Calu3 (cell line): Measurements from ENCODE around the gene SLC47A1. TPM values are rescaled to one million over a fixed set of nuclear protein-coding genes. Genes with fewer than 3 reads are reported as not detected.

Source experiments
- BruUV-seq: library from RNA; stranded (reverse); fragments of 400-500 nt; replicated peaks from 2 replicates; lab custom pipeline; 2021; lab: Mats Ljungman, UMichigan
- CTCF ChIA-PET: fragments of 300-600 bp; sonication (Branson Sonifier 250); formaldehyde crosslinking; loops from one replicate; lab custom pipeline; 2022; ENCODE audit warnings: antibody characterized with exemption; lab: Charles Lee
- DNase-seq: peaks from one replicate; pipeline ENCODE4 v3.0.0; 2022
- H3K27ac Mint-ChIP-seq: one replicate; pipeline ENCODE4 v1.8.0; 2022; ENCODE audit warnings: mixed read lengths; ENCODE audit not compliant: unreplicated experiment
- H3K27me3 Mint-ChIP-seq: one replicate; pipeline ENCODE4 v1.8.0; 2022; ENCODE audit warnings: mixed read lengths; ENCODE audit not compliant: unreplicated experiment
- H3K36me3 Mint-ChIP-seq: one replicate; pipeline ENCODE4 v1.8.0; 2022; ENCODE audit warnings: mild to moderate bottlenecking, moderate library complexity, mixed read lengths; ENCODE audit not compliant: insufficient read depth, unreplicated experiment
- H3K4me1 Mint-ChIP-seq: one replicate; pipeline ENCODE4 v1.8.0; 2022; ENCODE audit warnings: mild to moderate bottlenecking, low read depth, mixed read lengths; ENCODE audit not compliant: unreplicated experiment
- H3K4me3 Mint-ChIP-seq: one replicate; pipeline ENCODE4 v1.8.0; 2022; ENCODE audit warnings: mild to moderate bottlenecking, low read depth, moderate library complexity, mixed read lengths; ENCODE audit not compliant: unreplicated experiment
- H3K9me3 Mint-ChIP-seq: one replicate; pipeline ENCODE4 v1.8.0; 2022; ENCODE audit warnings: low read depth, mixed read lengths; ENCODE audit not compliant: unreplicated experiment
- intact Hi-C: fragments of 100-400 bp; cut with micrococcal nuclease; formaldehyde crosslinking; loops from one replicate; pipeline ENCODE4 v1.10.0; 2022; ENCODE audit not compliant: unreplicated experiment
- total RNA-seq: library from RNA; stranded (reverse); gene quantifications from 2 replicates; pipeline ENCODE4 v1.2.3, GENCODE V29; 2022
- TF ChIP-seq, protein P1 (sequence below): fragments of 200-600 bp; IDR thresholded peaks from one replicate; pipeline ENCODE4 v1.8.0; 2022; ENCODE audit warnings: antibody characterized with exemption; ENCODE audit not compliant: unreplicated experiment

Gene SLC47A1
- total RNA-seq, 1 experiment from 2014 or later, result not detected

DNA sequence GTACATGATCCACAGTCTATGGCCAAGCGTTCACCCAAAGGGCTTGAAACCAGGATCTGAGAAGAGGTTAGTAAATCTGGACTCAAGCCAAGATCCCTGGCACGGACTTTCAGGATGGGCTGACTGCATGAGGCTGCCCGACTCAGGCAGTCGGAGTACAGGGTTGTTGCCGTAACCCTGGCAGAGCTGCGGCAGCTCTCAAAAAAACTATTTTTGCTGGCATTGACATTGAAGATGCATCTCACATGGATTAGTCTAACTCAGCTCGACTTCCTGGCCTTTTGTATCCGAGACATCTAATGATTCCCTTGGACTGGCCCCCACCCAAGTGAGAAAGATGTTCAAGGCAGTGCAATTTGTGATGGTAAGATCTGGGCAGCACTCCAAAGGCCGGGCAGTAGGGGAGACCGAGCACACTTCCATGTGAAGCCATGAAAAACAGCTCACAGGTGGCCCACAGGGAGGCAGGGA, 6.2 kb downstream of the SLC47A1 start:
- no TSS peak for BruUV-seq
- TF ChIP-seq, protein P1, sequence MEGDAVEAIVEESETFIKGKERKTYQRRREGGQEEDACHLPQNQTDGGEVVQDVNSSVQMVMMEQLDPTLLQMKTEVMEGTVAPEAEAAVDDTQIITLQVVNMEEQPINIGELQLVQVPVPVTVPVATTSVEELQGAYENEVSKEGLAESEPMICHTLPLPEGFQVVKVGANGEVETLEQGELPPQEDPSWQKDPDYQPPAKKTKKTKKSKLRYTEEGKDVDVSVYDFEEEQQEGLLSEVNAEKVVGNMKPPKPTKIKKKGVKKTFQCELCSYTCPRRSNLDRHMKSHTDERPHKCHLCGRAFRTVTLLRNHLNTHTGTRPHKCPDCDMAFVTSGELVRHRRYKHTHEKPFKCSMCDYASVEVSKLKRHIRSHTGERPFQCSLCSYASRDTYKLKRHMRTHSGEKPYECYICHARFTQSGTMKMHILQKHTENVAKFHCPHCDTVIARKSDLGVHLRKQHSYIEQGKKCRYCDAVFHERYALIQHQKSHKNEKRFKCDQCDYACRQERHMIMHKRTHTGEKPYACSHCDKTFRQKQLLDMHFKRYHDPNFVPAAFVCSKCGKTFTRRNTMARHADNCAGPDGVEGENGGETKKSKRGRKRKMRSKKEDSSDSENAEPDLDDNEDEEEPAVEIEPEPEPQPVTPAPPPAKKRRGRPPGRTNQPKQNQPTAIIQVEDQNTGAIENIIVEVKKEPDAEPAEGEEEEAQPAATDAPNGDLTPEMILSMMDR, result no peak
- CTCF ChIA-PET, result no interaction called here
- Mint-ChIP-seq H3K4me1 (no peaks in the 10 kb centered on the region), H3K27me3 (peaks cover 23% of the 10 kb centered on the region), H3K36me3 (no peaks in the 10 kb centered on the region), H3K4me3 (no peak overlapping the region), H3K27ac (no peak overlapping the region), H3K9me3 (no peaks in the 10 kb centered on the region)
- intact Hi-C loops, result no loop called here
- DNase-seq, result no peak

DNA sequence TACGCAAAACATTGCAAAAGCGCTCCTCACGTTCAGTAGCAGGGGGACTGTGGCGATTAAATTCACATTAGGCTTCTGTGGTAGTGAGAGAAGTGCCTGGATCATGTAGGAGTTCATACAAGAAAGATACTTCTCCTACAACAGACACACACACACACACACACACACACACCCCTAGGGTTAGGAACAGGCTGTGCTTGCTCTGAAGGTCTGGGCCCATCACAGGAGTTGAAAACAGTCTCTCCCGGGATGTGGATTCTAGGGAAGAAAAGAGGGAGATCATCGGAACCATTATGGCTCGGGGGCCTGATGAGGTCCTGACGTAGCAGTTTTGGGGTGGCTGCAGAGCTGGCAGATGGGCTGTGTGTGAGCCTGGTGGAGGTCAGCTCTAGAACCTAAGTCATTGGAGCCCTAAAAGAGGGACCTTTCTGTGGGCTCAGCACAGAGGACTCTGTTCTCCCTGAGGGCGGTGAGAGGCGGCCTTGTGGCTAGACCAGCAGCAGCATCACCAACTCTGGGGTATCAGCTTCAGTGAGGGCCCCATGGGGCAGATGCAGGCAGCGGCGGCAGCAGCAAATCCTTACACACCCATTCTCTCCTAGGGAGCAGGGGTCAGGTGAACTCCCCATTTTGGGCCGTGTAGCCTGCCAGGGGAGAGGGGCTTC, 7.2 kb downstream of the SLC47A1 start:
- no peaks in the 10 kb centered on the region for H3K36me3 Mint-ChIP-seq
- no peak for DNase-seq
- CTCF ChIA-PET, result no interaction called here
- no peak overlapping the region for H3K4me3 Mint-ChIP-seq
- H3K27ac Mint-ChIP-seq, result no peak overlapping the region
- H3K27me3 Mint-ChIP-seq, result peaks cover 23% of the 10 kb centered on the region
- TF ChIP-seq, protein P1, result no peak
- BruUV-seq, result no TSS peak
- H3K9me3 Mint-ChIP-seq, result no peaks in the 10 kb centered on the region
- no peaks in the 10 kb centered on the region for H3K4me1 Mint-ChIP-seq
- intact Hi-C loops, result no loop called here

DNA sequence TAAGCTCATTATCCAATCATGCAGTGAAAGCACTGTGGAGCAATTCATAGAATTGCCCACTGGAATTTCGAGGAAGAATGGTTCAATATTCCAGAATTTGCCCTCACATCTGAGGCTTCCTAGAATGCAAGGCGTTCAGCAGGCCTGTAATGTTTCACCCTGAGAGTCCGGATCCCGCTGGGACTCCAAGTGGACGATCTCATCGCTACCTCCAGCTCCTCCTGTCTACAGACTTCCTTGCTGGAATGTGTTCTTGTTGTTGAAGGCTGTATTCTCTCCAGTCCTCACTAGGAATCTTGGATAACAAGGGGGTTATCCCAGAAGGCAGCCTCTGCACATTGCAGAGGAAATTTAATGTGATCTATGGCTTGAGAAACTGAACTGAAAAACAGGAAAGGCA, 7.8 kb downstream of the SLC47A1 start:
- TF ChIP-seq, protein P1, result no peak
- Mint-ChIP-seq H3K36me3 (no peaks in the 10 kb centered on the region), H3K9me3 (no peaks in the 10 kb centered on the region), H3K4me1 (peaks cover 2% of the 10 kb centered on the region), H3K27ac (no peak overlapping the region), H3K4me3 (no peak overlapping the region), H3K27me3 (peaks cover 18% of the 10 kb centered on the region)
- BruUV-seq, result no TSS peak
- intact Hi-C loops, result no loop called here
- DNase-seq, result no peak
- CTCF ChIA-PET, result no interaction called here

DNA sequence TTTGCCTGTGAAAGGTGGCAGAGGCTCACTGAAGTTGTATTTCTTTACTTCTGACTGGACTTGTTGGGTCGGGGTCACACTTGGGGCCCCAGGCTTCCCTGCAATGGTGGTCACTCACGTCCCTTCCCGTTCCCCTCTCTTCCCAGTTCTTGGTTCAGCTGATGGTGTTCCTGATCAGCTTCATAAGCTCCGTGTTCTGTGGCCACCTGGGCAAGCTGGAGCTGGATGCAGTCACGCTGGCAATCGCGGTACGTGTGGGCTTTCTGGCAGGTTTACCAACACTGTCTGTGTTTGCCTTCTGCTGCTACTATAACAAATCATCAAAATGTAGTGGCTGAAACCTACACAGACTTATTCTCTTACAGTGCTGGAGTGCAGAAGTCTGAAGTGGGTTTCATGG, 8.6 kb downstream of the SLC47A1 start:
- H3K4me3 Mint-ChIP-seq, result no peak overlapping the region
- peaks cover 5% of the 10 kb centered on the region for H3K4me1 Mint-ChIP-seq
- no peak overlapping the region for H3K27ac Mint-ChIP-seq
- TF ChIP-seq, protein P1, result no peak
- H3K27me3 Mint-ChIP-seq, result peaks cover 10% of the 10 kb centered on the region
- no peaks in the 10 kb centered on the region for H3K36me3 Mint-ChIP-seq
- DNase-seq, result no peak
- H3K9me3 Mint-ChIP-seq, result no peaks in the 10 kb centered on the region
- intact Hi-C loops, result no loop called here
- no TSS peak for BruUV-seq
- CTCF ChIA-PET, result interaction anchor here (0.6 kb wide), 2 partner anchors 14 to 287 kb away, joined by 5 read pairs; no protein-coding TSS in a partner anchor
